ENCODE data around the gene TIGAR. TPM values are rescaled to one million over a fixed set of nuclear protein-coding genes. Genes with fewer than 3 reads are reported as not detected.

The TIGAR gene
- total and polyA plus RNA-seq, 2 donors (not counting 1 experiment from before 2014, with no cell fraction given): 2.3 to 6.6 TPM

- TF ChIP-seq CTCF (IDR thresholded peaks at IDR 0.05) (no peak), EZH2 (IDR thresholded peaks at IDR 0.05; ENCODE audit: borderline replicate concordance, insufficient read depth, low read depth, low read length, poor library complexity, severe bottlenecking) (no peak)
- no peaks in the 10 kb centered on the region for H3K9me3 ChIP-seq (ENCODE audit: control extremely low read depth in 1 of 3, control insufficient read depth in 2 of 3, insufficient read depth in 1 of 3, low read length in 2 of 3)
- DNase-seq (no peak), ATAC-seq (ENCODE audit: low read depth) (no peak)
- peaks cover 0 to 1% of the 10 kb centered on the region in 2 experiments for H3K36me3 ChIP-seq (replicated peaks in 1 of 2; ENCODE audit: control extremely low read depth in 1 of 2, control insufficient read depth in 1 of 2, extremely low read depth in 1 of 2, insufficient read depth in 2 of 2, low read length in 1 of 2)
- intact Hi-C loops (cut with micrococcal nuclease): no loop called here
- Mint-ChIP-seq H3K27me3 (no peaks in the 10 kb centered on the region), H3K4me1 (no peaks in the 10 kb centered on the region), H3K9me3 (ENCODE audit: insufficient read depth) (no peaks in the 10 kb centered on the region), H3K27ac (no peak overlapping the region), H3K4me3 (no peak overlapping the region)
- H4K20me1 ChIP-seq (ENCODE audit: control insufficient read depth, insufficient read depth, low read length, poor library complexity, severe bottlenecking): no peaks in the 10 kb centered on the region
- no peak overlapping the region for H3K4me3 ChIP-seq (ENCODE audit: control extremely low read depth in 1 of 5, extremely low read depth in 1 of 5, insufficient read depth in 1 of 5, low read depth in 2 of 5, low read length in 4 of 5)
- ChIA-PET POLR2A (no interaction called here), CTCF (no interaction called here)
- H3K4me2 ChIP-seq (replicated peaks; ENCODE audit: low read depth, low read length, poor library complexity, severe bottlenecking): no peak overlapping the region
- no CpG with 5 or more reads among the region's 2 CpGs for WGBS (ENCODE audit: insufficient coverage)
- no peak overlapping the region for H3K9ac ChIP-seq (ENCODE audit: low read length)
- no peaks in the 10 kb centered on the region for H3K79me2 ChIP-seq (ENCODE audit: control insufficient read depth, insufficient read depth, low read length)
- no peaks in the 10 kb centered on the region for H3K27me3 ChIP-seq (replicated peaks in 1 of 4; ENCODE audit: control extremely low read depth in 1 of 4, control insufficient read depth in 3 of 4, insufficient read depth in 4 of 4, low read length in 3 of 4)
- H3K27ac ChIP-seq (ENCODE audit: low read length in 2 of 2): no peak overlapping the region
- H2AFZ ChIP-seq (ENCODE audit: insufficient read depth, low read depth, low read length, poor library complexity, severe bottlenecking): no peak overlapping the region
- H3K4me1 ChIP-seq (ENCODE audit: control insufficient read depth in 2 of 2, insufficient read depth in 2 of 2, low read length in 2 of 2): no peaks in the 10 kb centered on the region
These were observed 8.8 kb upstream of the TIGAR start for GRCh38 chr12:4312251-4312650.

GRCh38 chr12:4320497-4320852 lies 538 bp upstream of the TIGAR start:
- DNase-seq (no peak), ATAC-seq (ENCODE audit: low read depth) (peak; percentile 42)
- Mint-ChIP-seq H3K27ac (peak overlapping the region; percentile 88), H3K4me1 (peaks cover 30% of the 10 kb centered on the region), H3K27me3 (no peaks in the 10 kb centered on the region), H3K4me3 (peak overlapping the region; percentile 94), H3K9me3 (ENCODE audit: insufficient read depth) (no peaks in the 10 kb centered on the region)
- H4K20me1 ChIP-seq (ENCODE audit: control insufficient read depth, insufficient read depth, low read length, poor library complexity, severe bottlenecking): no peaks in the 10 kb centered on the region
- peaks cover 26 to 30% of the 10 kb centered on the region in 2 donors for H3K4me1 ChIP-seq (ENCODE audit: control insufficient read depth in 2 of 2, insufficient read depth in 2 of 2, low read length in 2 of 2)
- H3K9ac ChIP-seq (ENCODE audit: low read length): peak overlapping the region; percentile 98
- TF ChIP-seq CTCF (IDR thresholded peaks at IDR 0.05): no peak
- no peak for TF ChIP-seq EZH2 (IDR thresholded peaks at IDR 0.05; ENCODE audit: borderline replicate concordance, insufficient read depth, low read depth, low read length, poor library complexity, severe bottlenecking)
- ChIA-PET POLR2A (interaction anchor here (0.7 kb wide), 1 partner anchor 48 kb away, joined by 4 read pairs; no protein-coding TSS in a partner anchor), CTCF (no interaction called here)
- peaks cover 36% of the 10 kb centered on the region for H3K79me2 ChIP-seq (ENCODE audit: control insufficient read depth, insufficient read depth, low read length)
- no peaks in the 10 kb centered on the region for H3K9me3 ChIP-seq (ENCODE audit: control extremely low read depth in 1 of 3, control insufficient read depth in 2 of 3, insufficient read depth in 1 of 3, low read length in 2 of 3)
- H3K4me3 ChIP-seq (ENCODE audit: control extremely low read depth in 1 of 5, extremely low read depth in 1 of 5, insufficient read depth in 1 of 5, low read depth in 2 of 5, low read length in 4 of 5): peak overlapping the region; percentile 69 to 90 (median 74)
- H3K36me3 ChIP-seq (replicated peaks in 1 of 2; ENCODE audit: control extremely low read depth in 1 of 2, control insufficient read depth in 1 of 2, extremely low read depth in 1 of 2, insufficient read depth in 2 of 2, low read length in 1 of 2): no peaks in the 10 kb centered on the region
- intact Hi-C loops (cut with micrococcal nuclease): loop anchor here (1.0 to 5.0 kb wide), 4 partner anchors 48 to 1428 kb away; partner anchors contain the start of genes CRACR2A and TULP3
- H2AFZ ChIP-seq (ENCODE audit: insufficient read depth, low read depth, low read length, poor library complexity, severe bottlenecking): peak overlapping the region; percentile 82
- H3K4me2 ChIP-seq (replicated peaks; ENCODE audit: low read depth, low read length, poor library complexity, severe bottlenecking): peak overlapping the region; percentile 75
- peak overlapping the region; percentile 90 to 91 for H3K27ac ChIP-seq (ENCODE audit: low read length in 2 of 2)
- H3K27me3 ChIP-seq (replicated peaks in 1 of 4; ENCODE audit: control extremely low read depth in 1 of 4, control insufficient read depth in 3 of 4, insufficient read depth in 4 of 4, low read length in 3 of 4): no peaks in the 10 kb centered on the region
- 1% methylated on average over 13 of the region's 13 CpGs for WGBS (ENCODE audit: insufficient coverage)
